ENCODE results near the gene SYNDIG1.

Gene SYNDIG1

DNA sequence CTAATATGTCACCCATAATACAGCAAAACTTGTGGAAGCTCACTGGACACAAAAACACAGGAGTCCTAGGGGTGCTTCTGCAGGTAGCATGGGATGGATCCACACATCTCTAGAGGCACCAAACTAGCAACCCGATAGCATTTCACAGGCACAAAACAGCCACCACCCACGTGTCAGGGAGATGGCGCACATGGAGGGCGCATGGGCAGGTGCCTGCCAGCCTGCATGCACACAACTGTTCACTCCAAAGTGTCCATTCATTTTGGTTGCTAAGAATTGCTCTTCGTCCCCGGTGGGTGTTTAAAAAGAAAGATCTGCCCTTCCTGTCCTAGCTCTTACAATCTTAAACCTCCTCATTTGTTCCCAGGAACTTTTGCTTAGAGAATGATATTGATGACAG, 171.3 kb downstream of the SYNDIG1 start:
- DNase-seq, result no peak

DNA sequence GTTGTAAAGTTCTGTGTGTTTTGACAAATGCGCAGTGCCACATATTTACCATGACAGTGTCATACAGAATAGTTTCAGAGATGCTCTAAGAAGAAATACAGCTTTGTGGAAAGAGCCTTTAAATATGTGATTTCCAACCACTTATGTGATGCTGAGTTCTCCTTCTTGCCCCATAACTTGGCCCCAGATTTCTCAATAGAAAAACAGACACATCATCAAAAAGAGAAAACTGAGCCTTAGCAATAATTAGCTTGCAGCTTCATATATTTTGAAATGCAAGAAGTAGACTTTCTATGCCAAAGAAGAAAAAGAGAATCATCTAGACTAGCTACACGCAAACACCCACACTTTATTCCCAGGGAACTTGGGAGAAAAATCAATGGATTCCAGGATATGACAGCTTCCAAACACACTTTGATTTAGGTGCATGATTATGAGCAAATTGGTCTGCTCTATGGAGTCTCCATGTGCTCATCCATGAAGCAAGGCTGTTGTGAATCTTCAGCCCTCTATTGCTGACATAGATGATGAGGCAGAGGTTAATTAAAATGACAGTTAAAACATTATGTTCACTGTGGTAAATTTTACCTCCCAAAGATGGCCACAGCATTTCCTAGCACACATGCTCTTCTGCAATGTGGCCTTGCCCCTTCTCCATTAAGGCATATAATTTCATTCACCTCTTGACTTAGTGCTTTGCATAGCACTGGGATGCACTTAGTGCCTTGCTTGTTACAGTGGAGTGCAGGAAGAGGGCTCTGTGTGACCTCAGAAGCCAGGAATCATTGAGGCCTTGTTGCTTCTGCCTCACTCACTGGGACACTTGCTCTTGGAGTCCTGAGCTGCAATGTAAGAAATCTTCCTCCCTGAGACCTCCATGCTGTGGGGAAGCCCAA, 174.6 kb downstream of the SYNDIG1 start:
- DNase-seq, result no peak

GRCh38 chr20:24646321-24646720, 176.9 kb downstream of the SYNDIG1 start:
- DNase-seq, result no peak

- DNase-seq, result no peak
Observed at GRCh38 chr20:24647713-24648112, 178.3 kb downstream of the SYNDIG1 start.

DNA sequence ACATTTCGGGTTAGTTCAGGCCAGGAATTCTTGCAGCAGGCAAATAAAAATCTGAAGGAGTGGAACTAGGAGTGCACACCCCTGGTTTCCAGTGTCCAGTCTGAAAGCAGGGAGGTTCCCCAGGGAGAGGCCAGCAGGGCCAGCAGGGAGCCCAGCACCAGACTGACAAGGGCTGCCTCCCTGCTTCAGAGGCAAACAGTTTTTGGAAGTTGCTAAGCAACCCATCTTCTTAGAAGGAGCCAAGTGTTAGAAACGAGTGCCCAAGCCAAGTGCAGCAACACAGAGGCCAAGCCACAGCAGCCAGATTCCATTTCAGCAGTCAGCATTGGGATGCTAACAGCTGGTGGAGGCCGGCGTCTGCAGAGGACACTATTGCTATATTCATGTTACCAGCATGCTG, 179.1 kb downstream of the SYNDIG1 start:
- DNase-seq, result no peak

GRCh38 chr20:24648919-24649318, 179.5 kb downstream of the SYNDIG1 start:
- DNase-seq, result no peak

- no peak for DNase-seq
Observed at GRCh38 chr20:24649787-24650490, 180.5 kb downstream of the SYNDIG1 start.

DNA sequence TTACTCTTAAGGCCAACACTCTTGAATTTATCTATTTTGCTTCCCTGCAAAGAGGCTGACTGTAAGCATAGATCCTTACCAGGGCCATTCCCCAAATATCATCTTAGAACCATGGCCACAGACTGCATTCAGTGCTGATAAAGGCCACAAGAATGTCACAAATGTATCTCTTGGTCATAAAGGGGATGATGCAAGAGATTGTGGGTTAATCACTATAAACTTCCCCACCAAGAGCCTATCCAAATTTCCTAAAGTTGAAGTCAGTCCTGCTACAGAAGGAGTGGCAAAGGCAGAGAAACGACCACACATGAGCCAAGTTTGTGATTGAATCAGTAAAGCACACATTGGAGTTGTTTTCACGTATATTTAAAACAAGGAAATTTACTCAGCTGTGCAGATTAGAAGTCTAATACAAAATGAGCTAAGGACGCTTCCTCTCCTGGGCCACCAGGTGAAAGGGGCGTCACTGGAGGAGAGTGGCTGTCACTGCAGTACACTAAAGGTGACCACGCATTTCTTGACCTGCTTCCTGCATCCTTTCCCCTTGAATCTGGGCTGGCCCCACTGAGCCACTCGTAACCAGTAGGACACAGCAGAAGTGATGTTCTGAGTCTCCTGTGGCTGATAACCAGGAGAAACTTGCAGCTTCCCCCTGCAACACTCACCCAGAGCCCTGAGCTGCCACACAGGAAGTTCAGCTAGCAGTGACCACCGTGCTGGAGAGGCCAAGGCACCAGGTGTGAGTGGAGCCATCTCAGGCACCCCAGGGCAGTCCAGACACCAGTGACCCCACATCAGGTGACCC, 181.9 kb downstream of the SYNDIG1 start:
- no peak for DNase-seq

GRCh38 chr20:24651976-24652345, 182.5 kb downstream of the SYNDIG1 start:
- no peak for DNase-seq

GRCh38 chr20:24653306-24653705, 183.9 kb downstream of the SYNDIG1 start:
- DNase-seq, result no peak

DNA sequence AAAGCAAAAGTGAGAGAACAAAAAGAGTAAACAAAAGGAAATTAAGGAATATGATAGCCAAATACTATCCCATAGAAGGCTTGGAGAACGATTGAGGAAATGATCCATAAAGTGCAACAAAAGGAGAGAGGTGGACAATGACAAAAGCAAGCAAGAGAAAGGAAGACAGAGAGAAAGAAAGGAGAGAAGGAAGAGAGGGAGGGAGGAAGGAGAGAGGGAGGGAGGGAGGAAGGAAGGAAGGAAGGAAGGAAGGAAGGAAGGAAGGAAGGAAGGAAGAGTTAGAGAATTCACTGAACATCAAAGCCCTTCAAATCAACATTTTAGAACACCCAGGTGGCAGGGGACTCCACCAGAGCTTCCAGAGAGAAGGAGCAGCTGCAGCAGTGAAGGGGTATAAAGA, 185.0 kb downstream of the SYNDIG1 start:
- DNase-seq, result no peak

DNA sequence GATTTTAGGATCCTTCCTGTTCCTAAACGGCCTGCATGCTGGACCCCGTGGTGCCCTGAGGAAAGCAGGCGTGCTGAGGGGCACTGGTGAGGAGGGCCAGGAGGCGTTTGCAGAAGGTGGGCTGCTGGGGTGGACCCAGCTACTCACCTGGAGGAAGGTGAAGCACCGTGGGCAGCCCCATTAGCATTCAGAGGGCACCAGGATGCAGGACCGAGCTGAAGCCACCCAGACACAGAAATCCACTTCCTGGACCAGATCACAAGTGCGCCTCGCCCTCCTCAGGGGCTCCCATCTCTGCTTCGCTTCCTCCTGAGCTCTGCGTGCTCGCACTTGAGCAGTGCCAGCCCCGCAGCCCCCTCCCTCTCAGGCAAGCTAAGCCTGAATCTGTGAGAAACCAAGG, 187.0 kb downstream of the SYNDIG1 start:
- DNase-seq, result no peak

- DNase-seq, result no peak
Observed at GRCh38 chr20:24657196-24657595, 187.8 kb downstream of the SYNDIG1 start.

- DNase-seq, result no peak
Observed at GRCh38 chr20:24657878-24658620, 188.6 kb downstream of the SYNDIG1 start.

DNA sequence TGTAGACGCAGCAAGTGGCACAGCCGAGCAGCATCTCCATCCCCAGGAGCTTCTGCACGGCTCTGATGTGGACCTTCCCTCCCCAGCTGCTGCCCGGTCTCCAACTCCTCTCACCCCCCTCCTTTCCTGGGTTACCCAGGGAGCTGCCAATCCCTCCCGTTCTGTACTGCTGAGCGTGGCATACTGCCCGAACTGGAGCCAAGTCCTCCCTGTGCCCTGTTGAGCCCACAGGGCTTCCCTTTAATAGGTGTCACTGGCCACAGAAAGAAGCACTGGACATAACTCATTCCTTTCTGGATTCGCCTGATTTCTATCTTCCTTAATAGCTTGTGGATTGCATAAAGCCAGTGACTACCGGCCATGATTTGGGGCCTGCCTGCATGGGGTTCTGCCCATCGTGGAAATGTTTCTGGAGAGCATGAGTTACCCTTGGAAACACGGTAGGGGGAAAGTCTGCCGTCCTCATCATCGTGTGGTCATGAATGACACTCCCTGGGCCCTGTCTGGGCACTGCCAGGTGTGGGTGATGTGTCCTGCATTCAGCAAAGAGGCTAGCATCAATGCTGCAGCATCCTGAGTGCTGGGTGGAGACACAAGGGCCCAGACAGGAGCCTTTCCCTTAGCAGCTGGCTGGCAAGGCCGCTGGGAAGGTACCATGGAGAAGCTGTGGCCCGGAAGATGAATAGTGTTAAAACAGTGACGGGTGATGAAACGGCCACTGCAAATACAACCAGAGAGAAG, 189.7 kb downstream of the SYNDIG1 start:
- no peak for DNase-seq

- no peak for DNase-seq
Observed at GRCh38 chr20:24659835-24660234, 190.4 kb downstream of the SYNDIG1 start.

DNA sequence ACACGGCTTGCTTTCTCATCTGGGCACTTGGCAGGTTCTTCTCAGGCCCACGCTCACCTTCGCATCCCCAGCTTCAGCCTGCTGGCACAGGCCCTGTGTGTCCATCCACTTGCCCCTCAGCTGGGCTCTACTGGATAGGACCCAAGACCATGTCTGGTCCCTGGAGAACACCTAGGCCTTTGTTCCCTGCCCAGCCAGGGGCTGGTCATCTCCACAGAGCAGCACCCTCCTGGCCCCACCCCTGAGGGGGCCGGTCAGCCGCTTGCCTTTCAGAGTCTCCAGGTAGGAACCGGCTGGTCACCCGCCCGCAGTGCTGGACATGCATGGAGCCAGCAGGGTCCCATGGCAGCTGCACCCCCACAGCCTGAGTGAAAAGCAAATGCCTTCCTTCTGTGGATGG, 191.2 kb downstream of the SYNDIG1 start:
- no peak for DNase-seq

GRCh38 chr20:24661255-24661654, 191.8 kb downstream of the SYNDIG1 start:
- DNase-seq, result no peak

GRCh38 chr20:24662322-24662721, 192.9 kb downstream of the SYNDIG1 start:
- no peak for DNase-seq

DNA sequence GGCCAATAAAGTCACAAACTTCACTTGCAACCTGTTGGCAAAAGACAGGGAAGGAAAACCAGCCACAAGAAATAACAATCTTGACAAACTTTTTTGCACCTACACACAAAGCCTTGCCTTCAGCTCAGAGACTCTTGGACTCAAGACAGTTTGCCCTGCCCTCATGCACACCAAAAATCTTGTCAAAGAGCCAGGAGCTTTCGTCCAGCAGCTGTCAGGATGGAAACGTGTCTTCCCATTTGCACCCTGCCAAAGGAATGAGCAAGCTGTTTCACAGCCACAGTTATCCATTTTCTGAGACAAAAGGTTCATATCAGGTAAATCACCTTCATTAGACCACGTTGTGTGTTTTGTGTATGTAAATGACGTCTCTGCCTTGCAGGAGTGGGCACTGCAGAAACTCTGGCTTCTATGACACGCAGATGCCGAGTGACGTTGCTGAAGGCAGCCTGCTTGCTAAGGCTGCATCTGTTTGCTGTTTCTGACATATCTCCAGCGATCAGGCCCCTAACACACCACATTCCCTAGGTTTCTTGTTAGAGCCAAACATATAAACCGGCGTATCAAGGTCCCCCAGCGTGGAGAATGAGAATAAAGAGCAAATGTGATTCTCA, 193.4 kb downstream of the SYNDIG1 start:
- DNase-seq, result no peak

GRCh38 chr20:24663496-24663895, 194.1 kb downstream of the SYNDIG1 start:
- no peak for DNase-seq

Data from activated CD4-positive, alpha-beta T cell treated with anti-CD3 and anti-CD28 coated beads, Interleukin-2, amount 50 U/mL, for 1 hour (primary cell).